Activated gamma-delta T cell treated with anti-CD3 and anti-CD28 coated beads, Interleukin-2, amount 50 U/mL, for 16 hours (primary cell): ENCODE data around the gene ACO2.
A peak's percentile ranks its signal among the peaks of the same experiment; 100 is the strongest.
"Not testable (repeated sequence)": the region's sequence is repeated elsewhere in the genome, so short reads cannot be mapped to it uniquely, and the experiment has no call there.

ENCODE experiments used
- DNase-seq: peaks from one replicate; pipeline ENCODE4 v3.0.0-alpha.2; 2020; ENCODE audit warnings: low read depth

ACO2 gene

GRCh38 chr22:41468381-41469217 is at the start of gene ACO2, which contains the start of gene PHF5A:
ACO2 (plus strand) TSS chr22:41469117; CDS start chr22:41469147, 30 bp downstream.
PHF5A (minus strand) TSS chr22:41468692; CDS start chr22:41468653, 39 bp downstream.
- peak; percentile 97 for DNase-seq

- DNase-seq: no peak
Observed at GRCh38 chr22:41425660-41426365, 43.1 kb upstream of the ACO2 start.

GRCh38 chr22:41429232-41429950 is 39.5 kb upstream of the ACO2 start:
- DNase-seq: no peak

- DNase-seq: no peak
Observed at GRCh38 chr22:41429951-41430332, 39.0 kb upstream of the ACO2 start.

GRCh38 chr22:41431656-41432055 is 37.3 kb upstream of the ACO2 start:
- DNase-seq: no peak

- DNase-seq: not testable (repeated sequence)
Observed at GRCh38 chr22:41433480-41433879, 35.4 kb upstream of the ACO2 start.

- not testable (repeated sequence) for DNase-seq
Observed at GRCh38 chr22:41434361-41435003, 34.4 kb upstream of the ACO2 start.

- DNase-seq: no peak
Observed at GRCh38 chr22:41435560-41435959, 33.4 kb upstream of the ACO2 start.

GRCh38 chr22:41436322-41437113 is 32.4 kb upstream of the ACO2 start:
- DNase-seq: no peak

GRCh38 chr22:41437198-41437597 is 31.7 kb upstream of the ACO2 start:
- no peak for DNase-seq

GRCh38 chr22:41440511-41440910 is 28.4 kb upstream of the ACO2 start:
- not testable (repeated sequence) for DNase-seq

- DNase-seq: no peak
Observed at GRCh38 chr22:41442240-41442792, 26.6 kb upstream of the ACO2 start.

- peak; percentile 70 for DNase-seq
Observed at GRCh38 chr22:41444360-41445128, 24.4 kb upstream of the ACO2 start.

GRCh38 chr22:41445129-41446056 is 23.5 kb upstream of the ACO2 start:
- no peak for DNase-seq

GRCh38 chr22:41446057-41446501 is 22.8 kb upstream of the ACO2 start:
- no peak for DNase-seq

GRCh38 chr22:41446639-41447434 is 22.1 kb upstream of the ACO2 start, which contains the start of gene TOB2:
TOB2 (minus strand) TSS chr22:41446801; CDS start chr22:41437345, 9,456 bp downstream.
- peak; percentile 90 for DNase-seq

- peak; percentile 29 for DNase-seq
Observed at GRCh38 chr22:41447435-41448188, 21.3 kb upstream of the ACO2 start.
